Psoas muscle (tissue), 8 donors: Measurements from ENCODE around the gene MAP4K3. TPM values are rescaled to one million over a fixed set of nuclear protein-coding genes. Genes with fewer than 3 reads are reported as not detected.

Experiments
- ATAC-seq, 4 donors: fragments of 200-7000 bp; cut with Tn5 transposase; one replicate each; pipeline ENCODE4 v1.9.1; 2020; ENCODE audit warnings: moderate library complexity in 3 of 4, mild to moderate bottlenecking in 2 of 4
- DNase-seq, 2 donors: peaks; one replicate each; pipeline ENCODE4 v3.0.0-alpha.2; 2020
- H3K27ac ChIP-seq: fragments of 200-600 bp; one replicate; pipeline ENCODE4 v1.8.0; 2022
- H3K27me3 ChIP-seq, 3 donors: fragments of 200-600 bp in 1 of 3; one replicate each; pipeline versions ENCODE4 v1.6.1 to v1.8.0; 2013 to 2022; ENCODE audit warnings: low read length in 2 of 3, mild to moderate bottlenecking in 2 of 3, moderate library complexity in 1 of 3; ENCODE audit not compliant: insufficient read depth in 3 of 3
- H3K36me3 ChIP-seq, 2 donors: fragments of 200-600 bp in 1 of 2; one replicate each; pipeline versions ENCODE4 v1.6.1 to v1.8.0; 2013 to 2022; ENCODE audit warnings: low read depth in 1 of 2, mild to moderate bottlenecking in 1 of 2, moderate library complexity in 1 of 2; ENCODE audit not compliant: insufficient read depth in 1 of 2
- H3K4me1 ChIP-seq: fragments of 200-600 bp; one replicate; pipeline ENCODE4 v1.8.0; 2022
- H3K4me3 ChIP-seq: fragments of 200-600 bp; one replicate; pipeline ENCODE4 v1.8.0; 2022; ENCODE audit warnings: mild to moderate bottlenecking
- H3K9me3 ChIP-seq: fragments of 200-600 bp; one replicate; pipeline ENCODE4 v1.8.0; 2022
- CTCF ChIP-seq: fragments of 200-600 bp; IDR thresholded peaks from one replicate; pipeline ENCODE4 v1.8.0; 2022; ENCODE audit warnings: antibody characterized with exemption
- WGBS, 3 donors: extraction: QIAGEN DNeasy Blood & Tissue Kit; methylation state at CpG; one replicate each; pipeline versions ENCODE4 v1.1.6 to v1.1.7; 2013; 5-methylcytosine and 5-hydroxymethylcytosine counted together
- intact Hi-C, 2 donors: fragments of 100-400 bp; cut with DNase I; formaldehyde crosslinking; loops; one replicate each; pipeline versions ENCODE4 v1.11.0 to v1.14.2; 2022
- polyA plus RNA-seq, 3 donors: library from polyadenylated mRNA; stranded (reverse); fragments of 200-250 nt; gene quantifications; one replicate each; pipeline ENCODE4 v1.2.3, GENCODE V29; 2013
- total RNA-seq, 4 donors: library from RNA; stranded (reverse); fragmentation: NEBNext Ultra II Directional in 2 of 4; extraction: Animal tissue kit (Norgen Biotek cat#: 25700) in 2 of 4; gene quantifications; one replicate each; pipeline versions ENCODE4 v1.2.1 to v1.2.4, GENCODE V29; 2021 to 2023
- donor health status: healthy with polysubstance abuse.
- donor health status: DM: no; HTN: no; CAD: no; lungs with moderate emphysema.
- donor health status: Bipolar disorder and iron deficiency.
- donor health status: healthy.
- donor health status: DM: yes; HTN: yes; CAD: no.
- donor health status: DM: no; HTN: no; CAD: no.
- donor health status: DM: no; HTN: no; CAD: no.
- donor health status: DM: yes; HTN: yes; CAD: no.

MAP4K3 gene
- total and polyA plus RNA-seq, 7 donors, result 8.4 to 47.7 (median 31.0) TPM

GRCh38 chr2:39437522-39438296 lies 624 bp upstream of the MAP4K3 start:
- no peak for TF ChIP-seq CTCF
- intact Hi-C loops, result loop anchor here in 1 of 2 donors (5.0 kb wide), 3 partner anchors 35 to 260 kb away; no protein-coding TSS in a partner anchor
- 1 to 2% (median 2%) methylated on average over 28 of the region's 28 CpGs for WGBS, 3 donors
- Histone ChIP-seq H3K27me3 (no peaks in the 10 kb centered on the region), H3K4me1 (peaks cover 51% of the 10 kb centered on the region), H3K9me3 (no peaks in the 10 kb centered on the region), H3K36me3 (no peaks in the 10 kb centered on the region), H3K27ac (peak overlapping the region; percentile 93), H3K4me3 (peak overlapping the region; percentile 85)
- peak; percentile 29 to 61 for DNase-seq
- ATAC-seq, result peak; percentile 29 to 44 (median 36)

- H3K9me3 ChIP-seq, result no peaks in the 10 kb centered on the region
- H3K4me1 ChIP-seq, result peaks cover 69% of the 10 kb centered on the region
- no peaks in the 10 kb centered on the region for H3K27me3 ChIP-seq
- H3K4me3 ChIP-seq, result peak overlapping the region; percentile 85
- H3K36me3 ChIP-seq, result no peaks in the 10 kb centered on the region
- intact Hi-C loops, result loop anchor here in 1 of 2 donors (1.0 to 5.0 kb wide), 4 partner anchors 34 to 261 kb away; no protein-coding TSS in a partner anchor
- DNase-seq, result peak in 1 of 2 donors; percentile 27
- H3K27ac ChIP-seq, result peak overlapping the region; percentile 93
- no peak for TF ChIP-seq CTCF
- peak; percentile 70 to 78 (median 74) for ATAC-seq
- 1 to 2% (median 1%) methylated on average over 17 of the region's 17 CpGs for WGBS, 3 donors
These were observed 1.1 kb downstream of the MAP4K3 start for GRCh38 chr2:39435741-39436591.

- Histone ChIP-seq H3K4me3 (peak overlapping the region; percentile 85), H3K27ac (peak overlapping the region; percentile 93), H3K9me3 (no peaks in the 10 kb centered on the region), H3K27me3 (no peaks in the 10 kb centered on the region), H3K4me1 (peaks cover 76% of the 10 kb centered on the region), H3K36me3 (no peaks in the 10 kb centered on the region)
- 10 to 32% (median 14%) methylated on average over 8 of the region's 8 CpGs for WGBS, 3 donors
- ATAC-seq (no peak), DNase-seq (no peak)
- intact Hi-C loops, result loop anchor here in 1 of 2 donors (5.0 kb wide), 3 partner anchors 33 to 262 kb away; no protein-coding TSS in a partner anchor
- TF ChIP-seq CTCF, result no peak
These were observed 1.9 kb downstream of the MAP4K3 start for GRCh38 chr2:39435234-39435633.

GRCh38 chr2:39434233-39434897 lies 2.7 kb downstream of the MAP4K3 start:
- no peaks in the 10 kb centered on the region for H3K36me3 ChIP-seq
- 13 to 23% (median 20%) methylated on average over 1 of the region's 1 CpG for WGBS, 3 donors
- peaks cover 76% of the 10 kb centered on the region for H3K4me1 ChIP-seq
- H3K27ac ChIP-seq, result peak overlapping the region; percentile 93
- ATAC-seq, result no peak
- DNase-seq, result no peak
- TF ChIP-seq CTCF, result no peak
- H3K27me3 ChIP-seq, result no peaks in the 10 kb centered on the region
- peak overlapping the region; percentile 85 for H3K4me3 ChIP-seq
- intact Hi-C loops, result loop anchor here in 1 of 2 donors (5.0 kb wide), 1 partner anchor 52 kb away; no protein-coding TSS in a partner anchor
- no peaks in the 10 kb centered on the region for H3K9me3 ChIP-seq
